22Rv1 (cell line): ENCODE data around the gene MAST3.

ENCODE experiments used
- CTCF ChIP-seq: fragments of 450-650 bp; IDR thresholded peaks from 2 replicates; pipeline ENCODE4 v1.5.1; 2017; ENCODE audit warnings: mild to moderate bottlenecking
- ZFX ChIP-seq: fragments of 450-650 bp; IDR thresholded peaks from 2 replicates; pipeline ENCODE4 v1.6.1; 2017; ENCODE audit warnings: antibody characterized with exemption, borderline replicate concordance

- TF ChIP-seq CTCF (no peak), ZFX (no peak)
Observed at GRCh38 chr19:18155095-18156087, 57.8 kb downstream of the MAST3 start.
